ENCODE data around the gene NUP210. TPM values are rescaled to one million over a fixed set of nuclear protein-coding genes. Genes with fewer than 3 reads are reported as not detected.

NUP210 gene
- total and polyA plus RNA-seq, 2 experiments from 2014 or later: 23.7 to 41.9 TPM

DNA sequence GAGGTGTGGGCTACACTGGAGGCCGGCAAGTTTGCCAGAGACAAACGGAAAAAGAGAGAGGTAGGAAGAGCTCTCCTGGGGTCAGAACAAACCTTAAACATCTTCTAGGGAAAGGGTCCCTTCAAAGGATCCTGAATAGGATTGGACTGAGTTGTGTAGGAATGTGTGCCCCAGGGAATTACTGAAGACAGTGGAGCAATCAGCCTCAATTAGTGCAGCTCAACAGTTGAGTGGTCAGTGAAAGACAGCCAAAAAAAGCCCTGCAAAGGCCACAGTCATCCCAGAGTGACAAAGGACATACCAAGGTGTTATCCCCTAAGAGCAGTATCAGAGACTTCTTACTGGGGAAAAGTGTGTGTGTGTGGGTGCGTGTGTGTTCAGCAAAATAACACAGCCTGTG lies 70.3 kb downstream of the NUP210 start:
- H3K27ac ChIP-seq: no peak overlapping the region

GRCh38 chr3:13348661-13349396 lies 71.3 kb downstream of the NUP210 start:
- DNase-seq (ENCODE audit: low read depth in 1 of 2, low spot score in 1 of 2): peak in 1 of 2 donors; percentile 34
- no peak overlapping the region for H3K27ac ChIP-seq
- no peaks in the 10 kb centered on the region for H3K27me3 ChIP-seq
- H3K4me3 ChIP-seq: no peak overlapping the region
- peaks cover 2% of the 10 kb centered on the region for H3K36me3 ChIP-seq
- TF ChIP-seq, protein P1, sequence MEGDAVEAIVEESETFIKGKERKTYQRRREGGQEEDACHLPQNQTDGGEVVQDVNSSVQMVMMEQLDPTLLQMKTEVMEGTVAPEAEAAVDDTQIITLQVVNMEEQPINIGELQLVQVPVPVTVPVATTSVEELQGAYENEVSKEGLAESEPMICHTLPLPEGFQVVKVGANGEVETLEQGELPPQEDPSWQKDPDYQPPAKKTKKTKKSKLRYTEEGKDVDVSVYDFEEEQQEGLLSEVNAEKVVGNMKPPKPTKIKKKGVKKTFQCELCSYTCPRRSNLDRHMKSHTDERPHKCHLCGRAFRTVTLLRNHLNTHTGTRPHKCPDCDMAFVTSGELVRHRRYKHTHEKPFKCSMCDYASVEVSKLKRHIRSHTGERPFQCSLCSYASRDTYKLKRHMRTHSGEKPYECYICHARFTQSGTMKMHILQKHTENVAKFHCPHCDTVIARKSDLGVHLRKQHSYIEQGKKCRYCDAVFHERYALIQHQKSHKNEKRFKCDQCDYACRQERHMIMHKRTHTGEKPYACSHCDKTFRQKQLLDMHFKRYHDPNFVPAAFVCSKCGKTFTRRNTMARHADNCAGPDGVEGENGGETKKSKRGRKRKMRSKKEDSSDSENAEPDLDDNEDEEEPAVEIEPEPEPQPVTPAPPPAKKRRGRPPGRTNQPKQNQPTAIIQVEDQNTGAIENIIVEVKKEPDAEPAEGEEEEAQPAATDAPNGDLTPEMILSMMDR (IDR thresholded peaks at IDR 0.05; ENCODE audit: low read depth, low read length): no peak
- H3K4me1 ChIP-seq (ENCODE audit: low read depth): peaks cover 12% of the 10 kb centered on the region
- no peaks in the 10 kb centered on the region for H3K9me3 ChIP-seq (ENCODE audit: low read depth)

More for the DNA sequence above, 70.3 kb downstream of the NUP210 start:
- TF ChIP-seq, protein P1 (IDR thresholded peaks at IDR 0.05; ENCODE audit: low read depth, low read length): no peak
- no peak overlapping the region for H3K4me3 ChIP-seq
- H3K9me3 ChIP-seq (ENCODE audit: low read depth): no peaks in the 10 kb centered on the region
- peaks cover 2% of the 10 kb centered on the region for H3K36me3 ChIP-seq
- H3K27me3 ChIP-seq: no peaks in the 10 kb centered on the region
- DNase-seq (ENCODE audit: low read depth in 1 of 2, low spot score in 1 of 2): peak in 1 of 2 donors; percentile 0
- peaks cover 12% of the 10 kb centered on the region for H3K4me1 ChIP-seq (ENCODE audit: low read depth)

DNA sequence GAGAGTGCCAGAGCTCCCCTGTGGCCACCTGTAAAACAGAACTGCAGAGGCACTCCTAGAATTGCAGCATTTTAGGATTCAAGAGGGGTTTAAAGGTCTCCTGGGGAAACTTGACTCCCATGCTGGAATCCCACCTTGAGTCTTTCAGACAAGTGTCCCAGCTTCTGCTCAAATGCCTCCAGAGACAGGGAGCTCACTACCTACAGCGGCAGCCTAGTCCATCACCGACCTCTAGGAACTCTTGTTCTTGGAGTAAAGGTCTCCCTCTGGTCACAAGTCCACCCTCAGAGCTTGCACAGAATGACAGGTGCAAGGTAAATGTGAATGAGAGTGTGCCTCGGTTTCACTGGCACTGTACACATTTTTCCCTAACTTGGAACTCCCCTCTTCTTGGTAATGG lies 72.0 kb downstream of the NUP210 start:
- Histone ChIP-seq H3K4me1 (ENCODE audit: low read depth) (peaks cover 12% of the 10 kb centered on the region), H3K27ac (no peak overlapping the region)

GRCh38 chr3:13347390-13347950 lies 72.7 kb downstream of the NUP210 start:
- no peaks in the 10 kb centered on the region for H3K9me3 ChIP-seq (ENCODE audit: low read depth)
- H3K27me3 ChIP-seq: no peaks in the 10 kb centered on the region
- H3K36me3 ChIP-seq: no peaks in the 10 kb centered on the region
- H3K4me3 ChIP-seq: no peak overlapping the region
- TF ChIP-seq, protein P1 (IDR thresholded peaks at IDR 0.05; ENCODE audit: low read depth, low read length): no peak
- DNase-seq (ENCODE audit: low read depth in 1 of 2, low spot score in 1 of 2): peak; percentile 28 to 76
- H3K4me1 ChIP-seq (ENCODE audit: low read depth): peaks cover 12% of the 10 kb centered on the region
- no peak overlapping the region for H3K27ac ChIP-seq

More for the DNA sequence above, 72.0 kb downstream of the NUP210 start:
- TF ChIP-seq, protein P1 (IDR thresholded peaks at IDR 0.05; ENCODE audit: low read depth, low read length): no peak
- Histone ChIP-seq H3K4me3 (no peak overlapping the region), H3K27me3 (no peaks in the 10 kb centered on the region), H3K9me3 (ENCODE audit: low read depth) (no peaks in the 10 kb centered on the region), H3K36me3 (no peaks in the 10 kb centered on the region)
- DNase-seq (ENCODE audit: low read depth in 1 of 2, low spot score in 1 of 2): no peak

GRCh38 chr3:13346481-13347389 lies 73.4 kb downstream of the NUP210 start:
- peak in 1 of 2 donors; percentile 56 for DNase-seq (ENCODE audit: low read depth in 1 of 2, low spot score in 1 of 2)
- peaks cover 12% of the 10 kb centered on the region for H3K4me1 ChIP-seq (ENCODE audit: low read depth)

More at GRCh38 chr3:13346481-13347389, 73.4 kb downstream of the NUP210 start:
- H3K4me3 ChIP-seq: no peak overlapping the region
- H3K27me3 ChIP-seq: no peaks in the 10 kb centered on the region
- TF ChIP-seq, protein P1 (IDR thresholded peaks at IDR 0.05; ENCODE audit: low read depth, low read length): no peak
- no peak overlapping the region for H3K27ac ChIP-seq
- H3K36me3 ChIP-seq: no peaks in the 10 kb centered on the region
- H3K9me3 ChIP-seq (ENCODE audit: low read depth): no peaks in the 10 kb centered on the region

Data from cardiac muscle cell (in vitro differentiated cells and primary cell).